D721Med (cell line): Measurements from ENCODE around the gene MARCHF11.

Experiments used
- DNase-seq: peaks from one replicate; pipeline ENCODE4 v3.0.0; 2011; ENCODE audit warnings: low spot score; ENCODE audit not compliant: insufficient read length
- FAIRE-seq: peaks from 2 replicates; lab custom pipeline; 2011; peaks lifted over from hg19 to GRCh38; lab: Jason Lieb, UNC
- CTCF ChIP-seq: IDR thresholded peaks from 2 replicates; pipeline ENCODE4 v1.5.1; 2012; ENCODE audit warnings: mild to moderate bottlenecking, control low read depth; ENCODE audit not compliant: insufficient read depth; ENCODE audit errors: missing control alignments

The MARCHF11 gene

DNA sequence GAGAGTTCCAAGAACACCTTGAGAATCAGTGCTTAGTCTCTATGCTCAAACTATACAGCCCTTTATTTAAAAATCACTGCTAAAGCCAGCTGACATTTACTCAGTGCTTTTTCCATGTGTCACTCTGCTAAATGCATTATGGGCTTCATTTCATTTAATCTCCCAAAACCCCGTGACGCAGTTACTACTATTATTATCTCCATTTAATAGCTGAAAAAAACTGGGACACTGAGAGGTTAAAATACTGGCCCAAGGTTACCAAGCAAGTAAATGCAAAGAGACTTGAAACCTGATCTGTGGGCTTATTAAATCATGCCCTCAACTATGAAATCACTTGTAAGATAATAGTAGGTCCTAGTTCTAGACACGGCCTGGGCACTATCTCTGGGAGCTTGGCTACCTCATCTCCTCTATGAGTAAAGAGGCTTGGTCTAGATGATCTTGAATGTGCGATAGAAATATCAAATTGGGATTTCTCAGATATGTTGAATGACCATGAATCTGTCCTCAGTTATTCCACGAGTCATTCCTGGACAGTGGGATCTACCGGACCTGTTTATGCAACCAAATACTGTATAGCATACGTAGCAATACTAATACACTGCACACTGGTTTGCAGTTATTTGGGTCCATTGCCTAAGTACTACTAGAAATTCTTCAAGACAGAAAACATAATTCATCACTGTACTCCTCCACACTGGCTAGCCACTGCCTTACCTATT is 32.3 kb downstream of the MARCHF11 start:
- TF ChIP-seq CTCF, result no peak
- FAIRE-seq (no peak), DNase-seq (no peak)

GRCh38 chr5:16144416-16144815 is 35.2 kb downstream of the MARCHF11 start:
- DNase-seq (no peak), FAIRE-seq (no peak)
- no peak for TF ChIP-seq CTCF

GRCh38 chr5:16143361-16144049 is 36.1 kb downstream of the MARCHF11 start:
- FAIRE-seq (no peak), DNase-seq (no peak)
- TF ChIP-seq CTCF, result no peak

GRCh38 chr5:16140944-16141343 is 38.6 kb downstream of the MARCHF11 start:
- no peak for DNase-seq
- no peak for TF ChIP-seq CTCF
- no peak for FAIRE-seq

GRCh38 chr5:16140417-16140816 is 39.2 kb downstream of the MARCHF11 start:
- FAIRE-seq, result no peak

GRCh38 chr5:16137177-16137576 is 42.4 kb downstream of the MARCHF11 start:
- no peak for DNase-seq
- no peak for FAIRE-seq
- TF ChIP-seq CTCF, result no peak

More at GRCh38 chr5:16140417-16140816, 39.2 kb downstream of the MARCHF11 start:
- TF ChIP-seq CTCF, result no peak
- DNase-seq, result no peak

GRCh38 chr5:16135506-16135905 is 44.1 kb downstream of the MARCHF11 start:
- TF ChIP-seq CTCF, result no peak
- DNase-seq (no peak), FAIRE-seq (no peak)
